ENCODE data around the gene SLC45A1. TPM values are rescaled to one million over a fixed set of nuclear protein-coding genes. Genes with fewer than 3 reads are reported as not detected.

The SLC45A1 gene
- total and polyA plus RNA-seq, 12 donors: 0.44 to 7.0 (median 2.5) TPM

DNA sequence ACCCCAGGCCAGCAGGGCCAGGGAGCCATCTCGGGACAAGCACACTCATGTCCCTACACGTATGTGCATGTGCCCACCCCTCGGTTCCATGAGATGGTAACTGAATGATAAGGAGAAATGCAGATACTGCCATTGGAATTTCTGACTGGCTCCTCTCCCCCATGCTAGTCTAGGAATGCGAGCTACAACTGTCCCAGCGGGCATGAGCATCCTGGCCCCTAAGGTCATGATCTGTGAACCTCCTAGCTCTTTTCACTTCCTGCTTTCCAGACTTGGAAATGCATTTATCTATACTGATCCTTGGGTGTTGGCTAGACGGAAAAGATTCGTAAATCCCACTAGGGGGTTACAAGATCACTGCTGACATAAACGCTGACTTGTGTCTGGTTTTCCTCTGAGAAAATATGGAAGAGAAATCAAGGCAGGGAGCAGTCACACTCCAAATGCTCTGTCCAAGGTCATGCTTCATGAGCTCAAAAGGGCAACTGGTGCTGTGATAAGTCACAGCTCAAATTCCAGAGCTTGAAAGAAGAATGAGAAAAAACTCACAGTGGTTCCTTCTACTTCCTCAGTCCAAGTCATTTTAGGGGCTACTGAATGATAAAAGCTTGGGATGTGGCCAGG, 49.8 kb downstream of the SLC45A1 start:
- H3K4me1 ChIP-seq (replicated peaks in 1 of 2): peaks cover 60 to 88% of the 10 kb centered on the region in 2 donors
- peaks cover 0 to 30% of the 10 kb centered on the region in 2 donors for H3K36me3 ChIP-seq (replicated peaks in 1 of 2)

DNA sequence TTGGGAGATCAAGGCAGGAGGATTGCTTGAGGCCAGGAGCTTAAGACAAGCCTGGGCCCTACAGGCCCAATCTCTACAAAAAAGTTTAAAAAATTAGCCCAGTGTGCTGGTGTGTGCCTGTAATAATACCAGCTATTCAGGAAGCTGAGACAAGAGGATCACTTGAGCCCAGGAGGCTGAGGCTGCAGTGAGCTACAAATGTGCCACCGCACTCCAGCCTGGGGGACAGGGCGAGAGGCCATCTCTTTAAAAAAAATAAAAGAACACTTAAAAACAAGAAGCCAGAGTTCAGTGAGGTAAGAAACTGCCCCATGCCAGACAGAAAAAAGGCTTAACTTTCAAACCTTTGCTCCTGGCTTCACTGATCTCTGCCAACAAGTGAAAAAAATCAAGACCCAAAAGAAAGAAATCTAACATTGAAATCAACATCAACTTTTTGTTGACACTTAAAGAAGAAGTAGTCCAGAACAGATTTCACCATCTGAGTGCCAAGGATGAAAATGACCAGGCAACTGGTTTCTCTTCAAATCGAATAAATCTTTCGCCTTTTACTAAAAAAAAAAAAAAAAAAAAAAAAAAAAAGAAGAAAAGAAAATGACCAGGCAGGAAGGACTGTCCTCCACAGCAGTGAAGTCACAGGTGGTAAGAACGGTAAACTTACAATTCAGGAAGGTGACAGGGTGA, 51.2 kb downstream of the SLC45A1 start:
- H3K4me3 ChIP-seq: no peak overlapping the region
- no peaks in the 10 kb centered on the region for H3K9me3 ChIP-seq (replicated peaks in 1 of 3)
- DNase-seq: peak in 3 of 7 donors; percentile 5 to 54 (median 16)
- 44 to 57% (median 50%) methylated on average over 5 of the region's 5 CpGs for WGBS, 4 donors
- TF ChIP-seq POLR2A (IDR thresholded peaks at IDR 0.05): no peak
- no peak for TF ChIP-seq CTCF (IDR thresholded peaks at IDR 0.05)
- H3K4me1 ChIP-seq (replicated peaks in 1 of 2): peaks cover 58 to 88% of the 10 kb centered on the region in 2 donors
- no peaks in the 10 kb centered on the region for H3K27me3 ChIP-seq
- intact Hi-C loops (cut with DNase I): no loop called here
- H3K36me3 ChIP-seq (replicated peaks in 1 of 2): peaks cover 0 to 19% of the 10 kb centered on the region in 2 donors
- H3K27ac ChIP-seq: peak overlapping the region in 4 of 5 donors; percentile 8 to 84 (median 43)

More for the DNA sequence above, 49.8 kb downstream of the SLC45A1 start:
- intact Hi-C loops (cut with DNase I): no loop called here
- H3K4me3 ChIP-seq: no peak overlapping the region
- H3K27me3 ChIP-seq: no peaks in the 10 kb centered on the region
- no peaks in the 10 kb centered on the region for H3K9me3 ChIP-seq (replicated peaks in 1 of 3)
- TF ChIP-seq CTCF (IDR thresholded peaks at IDR 0.05): no peak
- no peak for TF ChIP-seq POLR2A (IDR thresholded peaks at IDR 0.05)
- DNase-seq: peak in 3 of 7 donors; percentile 28 to 62 (median 30)
- 56 to 69% (median 64%) methylated on average over 8 of the region's 8 CpGs for WGBS, 4 donors
- peak overlapping the region in 4 of 5 donors; percentile 1 to 84 (median 57) for H3K27ac ChIP-seq

GRCh38 chr1:8370046-8370881, 52.4 kb downstream of the SLC45A1 start:
- Histone ChIP-seq H3K36me3 (replicated peaks in 1 of 2) (peaks cover 0 to 7% of the 10 kb centered on the region in 2 donors), H3K4me3 (no peak overlapping the region), H3K4me1 (replicated peaks in 1 of 2) (peaks cover 53 to 89% of the 10 kb centered on the region in 2 donors), H3K27ac (peak overlapping the region in 4 of 5 donors; percentile 62 to 91 (median 86)), H3K27me3 (no peaks in the 10 kb centered on the region), H3K9me3 (replicated peaks in 1 of 3) (no peaks in the 10 kb centered on the region)
- intact Hi-C loops (cut with DNase I): loop anchor here in 1 of 2 donors (5.0 kb wide), 1 partner anchor 52 kb away; no protein-coding TSS in a partner anchor
- TF ChIP-seq POLR2A (IDR thresholded peaks at IDR 0.05): no peak
- TF ChIP-seq CTCF (IDR thresholded peaks at IDR 0.05): no peak
- DNase-seq: peak in 3 of 7 donors; percentile 9 to 51 (median 14)
- 72 to 77% (median 73%) methylated on average over 14 of the region's 14 CpGs for WGBS, 4 donors
